HEK293 (cell line): Measurements from ENCODE around the gene CEP170B.

Experiments used
- CTCF ChIA-PET: fragments of 350-600 bp; formaldehyde crosslinking; extraction: SDS; loops from one replicate; lab custom pipeline; 2021; ENCODE audit warnings: antibody characterized with exemption; lab: Yijun Ruan, JAX
- POLR2A ChIA-PET: fragments of 300-600 bp; formaldehyde crosslinking; extraction: SDS; loops from one replicate; lab custom pipeline; 2020; ENCODE audit warnings: antibody characterized with exemption, inconsistent platforms; lab: Yijun Ruan, JAX
- H3K27ac ChIP-seq: fragments of 200-500 bp; sonication (Bioruptor generic); 2 replicates; pipeline ENCODE4 v1.5.1; 2014; ENCODE audit warnings: low read depth, low read length, control low read depth, inconsistent platforms; ENCODE audit errors: extremely low read depth
- H3K36me3 ChIP-seq, 2 experiments: fragments of 200-500 bp in 1 of 2; sonication (Bioruptor generic) in 1 of 2; 1 replicate in 1 of 2; 2 replicates in 1 of 2; pipeline ENCODE4 v1.5.1; 2014 to 2017; ENCODE audit warnings: inconsistent platforms in 2 of 2, low read length in 2 of 2; ENCODE audit not compliant: control insufficient read depth in 2 of 2, insufficient read depth in 1 of 2
- H3K4me1 ChIP-seq: fragments of 200-500 bp; sonication (Bioruptor generic); 2 replicates; pipeline ENCODE4 v1.5.1; 2014; ENCODE audit warnings: mild to moderate bottlenecking, low read length, inconsistent platforms; ENCODE audit not compliant: control insufficient read depth, insufficient read depth
- H3K4me3 ChIP-seq: 2 replicates; pipeline ENCODE4 v1.5.1; 2011; ENCODE audit warnings: low read depth, mild to moderate bottlenecking, control low read depth, low read length, moderate library complexity
- H3K9me3 ChIP-seq: fragments of 200-500 bp; sonication (Bioruptor generic); 2 replicates; pipeline ENCODE4 v1.5.1; 2014; ENCODE audit warnings: low read depth, low read length, inconsistent platforms; ENCODE audit not compliant: control insufficient read depth, insufficient read depth
- BCL11A ChIP-seq: fragments of 450-650 bp; formaldehyde crosslinking; IDR thresholded peaks from 2 replicates; pipeline ENCODE4 v1.5.1; 2016; ENCODE audit warnings: low read depth, missing biosample characterization, missing genetic modification characterization
- EGR2 ChIP-seq: fragments of 450-650 bp; formaldehyde crosslinking; IDR thresholded peaks from 2 replicates; pipeline ENCODE4 v1.5.1; 2016; ENCODE audit warnings: low read depth, missing biosample characterization, missing genetic modification characterization
- KLF1 ChIP-seq: fragments of 450-650 bp; formaldehyde crosslinking; IDR thresholded peaks from 2 replicates; pipeline ENCODE4 v1.5.1; 2016; ENCODE audit warnings: missing biosample characterization, missing genetic modification characterization
- KLF8 ChIP-seq: fragments of 450-650 bp; formaldehyde crosslinking; IDR thresholded peaks from 2 replicates; pipeline ENCODE4 v1.5.1; 2016; ENCODE audit warnings: missing biosample characterization, missing genetic modification characterization
- SP3 ChIP-seq: fragments of 450-650 bp; formaldehyde crosslinking; IDR thresholded peaks from 2 replicates; pipeline ENCODE4 v1.5.1; 2016; ENCODE audit warnings: missing biosample characterization, missing genetic modification characterization
- ZBTB17 ChIP-seq: fragments of 450-650 bp; formaldehyde crosslinking; IDR thresholded peaks from 2 replicates; pipeline ENCODE4 v1.5.1; 2016; ENCODE audit warnings: missing biosample characterization, missing genetic modification characterization
- ZIC2 ChIP-seq: fragments of 450-650 bp; formaldehyde crosslinking; IDR thresholded peaks from 2 replicates; pipeline ENCODE4 v1.5.1; 2016; ENCODE audit warnings: missing biosample characterization, missing genetic modification characterization
- ZNF138 ChIP-seq: fragments of 450-650 bp; formaldehyde crosslinking; IDR thresholded peaks from 2 replicates; pipeline ENCODE4 v1.5.1; 2016; ENCODE audit warnings: missing biosample characterization, missing genetic modification characterization, borderline replicate concordance
- ZNF146 ChIP-seq: fragments of 450-650 bp; formaldehyde crosslinking; IDR thresholded peaks from 2 replicates; pipeline ENCODE4 v1.5.1; 2016; ENCODE audit warnings: missing biosample characterization, missing genetic modification characterization
- ZNF175 ChIP-seq: fragments of 450-650 bp; formaldehyde crosslinking; IDR thresholded peaks from 2 replicates; pipeline ENCODE4 v1.5.1; 2016; ENCODE audit warnings: missing biosample characterization, missing genetic modification characterization
- ZNF19 ChIP-seq: fragments of 450-650 bp; formaldehyde crosslinking; IDR thresholded peaks from 2 replicates; pipeline ENCODE4; 2016; ENCODE audit warnings: missing biosample characterization, missing genetic modification characterization, low read depth
- ZNF223 ChIP-seq: fragments of 450-650 bp; formaldehyde crosslinking; IDR thresholded peaks from 2 replicates; pipeline ENCODE4 v1.5.1; 2016; ENCODE audit warnings: missing biosample characterization, missing genetic modification characterization
- ZNF239 ChIP-seq: fragments of 450-650 bp; formaldehyde crosslinking; IDR thresholded peaks from 2 replicates; pipeline ENCODE4 v1.5.1; 2016; ENCODE audit warnings: missing biosample characterization, missing genetic modification characterization
- ZNF24 ChIP-seq: fragments of 450-650 bp; formaldehyde crosslinking; IDR thresholded peaks from 2 replicates; pipeline ENCODE4 v1.5.1; 2016; ENCODE audit warnings: missing biosample characterization, missing genetic modification characterization
- ZNF274 ChIP-seq, 2 experiments: fragments of 200-500 bp in 1 of 2; fragments of 450-650 bp in 1 of 2; sonication (Bioruptor generic) in 1 of 2; formaldehyde crosslinking in 1 of 2; IDR thresholded peaks; 2 replicates each; pipeline versions ENCODE4 v1.5.1 to v1.6.1; 2014 to 2016; ENCODE audit warnings: borderline replicate concordance in 1 of 2, inconsistent platforms in 1 of 2, low read length in 1 of 2, missing biosample characterization in 1 of 2, missing genetic modification characterization in 1 of 2
- ZNF292 ChIP-seq: fragments of 450-650 bp; formaldehyde crosslinking; IDR thresholded peaks from 2 replicates; pipeline ENCODE4 v1.5.1; 2016; ENCODE audit warnings: low read depth, missing biosample characterization, missing genetic modification characterization, borderline replicate concordance
- ZNF366 ChIP-seq: fragments of 450-650 bp; formaldehyde crosslinking; conservative IDR thresholded peaks from 2 replicates; pipeline ENCODE4 v1.5.1; 2016; ENCODE audit warnings: missing biosample characterization, missing genetic modification characterization
- ZNF394 ChIP-seq: fragments of 450-650 bp; formaldehyde crosslinking; IDR thresholded peaks from 2 replicates; pipeline ENCODE4 v1.5.1; 2016; ENCODE audit warnings: missing biosample characterization, missing genetic modification characterization, mild to moderate bottlenecking, moderate library complexity, borderline replicate concordance
- ZNF426 ChIP-seq: fragments of 450-650 bp; formaldehyde crosslinking; IDR thresholded peaks from 2 replicates; pipeline ENCODE4 v1.5.1; 2017; ENCODE audit warnings: missing biosample characterization, missing genetic modification characterization, mild to moderate bottlenecking, inconsistent platforms, moderate library complexity
- ZNF544 ChIP-seq: fragments of 450-650 bp; formaldehyde crosslinking; IDR thresholded peaks from 2 replicates; pipeline ENCODE4 v1.5.0; 2017; ENCODE audit warnings: missing biosample characterization, missing genetic modification characterization
- ZNF560 ChIP-seq: fragments of 450-650 bp; formaldehyde crosslinking; IDR thresholded peaks from 2 replicates; pipeline ENCODE4 v1.5.1; 2017; ENCODE audit warnings: missing biosample characterization, missing genetic modification characterization, borderline replicate concordance
- ZNF571 ChIP-seq: fragments of 450-650 bp; formaldehyde crosslinking; IDR thresholded peaks from 2 replicates; pipeline ENCODE4 v1.5.0; 2017; ENCODE audit warnings: missing biosample characterization, missing genetic modification characterization
- ZNF629 ChIP-seq: fragments of 450-650 bp; formaldehyde crosslinking; IDR thresholded peaks from 2 replicates; pipeline ENCODE4 v1.5.1; 2017; ENCODE audit warnings: missing biosample characterization, missing genetic modification characterization
- ZNF837 ChIP-seq: fragments of 450-650 bp; formaldehyde crosslinking; IDR thresholded peaks from 2 replicates; pipeline ENCODE4 v1.5.1; 2016; ENCODE audit warnings: missing biosample characterization, missing genetic modification characterization
- ZNF843 ChIP-seq: fragments of 450-650 bp; formaldehyde crosslinking; IDR thresholded peaks from 2 replicates; pipeline ENCODE4 v1.5.1; 2016; ENCODE audit warnings: missing biosample characterization, missing genetic modification characterization
- ZSCAN30 ChIP-seq: fragments of 450-650 bp; IDR thresholded peaks from 2 replicates; pipeline ENCODE4 v1.5.1; 2018; ENCODE audit warnings: missing biosample characterization, mild to moderate bottlenecking, missing genetic modification characterization, moderate library complexity
- TF ChIP-seq, protein P1 (sequence below): fragments of 450-650 bp; formaldehyde crosslinking; IDR thresholded peaks from 2 replicates; pipeline ENCODE4 v1.5.1; 2016; ENCODE audit warnings: missing biosample characterization, missing genetic modification characterization
- TF ChIP-seq, protein P2 (sequence below): fragments of 450-650 bp; formaldehyde crosslinking; IDR thresholded peaks from 2 replicates; pipeline ENCODE4 v1.5.1; 2016; ENCODE audit warnings: missing biosample characterization, missing genetic modification characterization, borderline replicate concordance
- TF ChIP-seq, protein P3 (sequence below): fragments of 450-650 bp; formaldehyde crosslinking; conservative IDR thresholded peaks from 2 replicates; pipeline ENCODE4 v1.5.1; 2016; ENCODE audit warnings: low read depth, missing biosample characterization, missing genetic modification characterization

CEP170B gene

DNA sequence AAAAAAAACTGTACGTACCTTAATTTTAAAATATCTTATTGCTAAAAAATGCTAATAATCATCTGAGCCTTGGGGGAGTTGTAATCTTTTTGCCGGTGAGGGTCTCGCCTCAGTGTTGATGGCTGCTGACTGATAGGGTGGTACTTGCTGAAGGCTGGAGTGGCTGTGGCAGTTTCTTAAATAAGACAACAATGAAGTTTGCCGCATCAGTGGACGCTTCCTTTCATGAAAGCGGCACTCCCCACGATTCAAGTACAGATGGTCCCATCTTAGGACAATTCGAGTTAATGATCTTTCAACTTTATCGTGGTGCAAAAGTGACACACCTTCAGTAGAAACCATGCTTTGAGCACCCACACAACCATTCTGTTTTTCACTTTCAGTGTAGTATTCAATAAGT lies 52.0 kb downstream of the CEP170B start:
- no peak for TF ChIP-seq ZNF138 (tag by site-specific recombination)
- no peak for TF ChIP-seq ZNF239 (tag by site-specific recombination)
- TF ChIP-seq ZNF571 (tag by site-specific recombination): no peak
- no peak for TF ChIP-seq ZNF274 (IDR thresholded peaks at IDR 0.05; ENCODE audit: low read length)
- no peak for TF ChIP-seq ZNF274 (tag by site-specific recombination; IDR thresholded peaks at IDR 0.05; ENCODE audit: borderline replicate concordance)
- TF ChIP-seq ZNF292: no peak
- TF ChIP-seq SP3 (tag by site-specific recombination): no peak
- no peak for TF ChIP-seq ZNF843
- TF ChIP-seq ZNF426 (tag by site-specific recombination): no peak
- TF ChIP-seq, protein P1, sequence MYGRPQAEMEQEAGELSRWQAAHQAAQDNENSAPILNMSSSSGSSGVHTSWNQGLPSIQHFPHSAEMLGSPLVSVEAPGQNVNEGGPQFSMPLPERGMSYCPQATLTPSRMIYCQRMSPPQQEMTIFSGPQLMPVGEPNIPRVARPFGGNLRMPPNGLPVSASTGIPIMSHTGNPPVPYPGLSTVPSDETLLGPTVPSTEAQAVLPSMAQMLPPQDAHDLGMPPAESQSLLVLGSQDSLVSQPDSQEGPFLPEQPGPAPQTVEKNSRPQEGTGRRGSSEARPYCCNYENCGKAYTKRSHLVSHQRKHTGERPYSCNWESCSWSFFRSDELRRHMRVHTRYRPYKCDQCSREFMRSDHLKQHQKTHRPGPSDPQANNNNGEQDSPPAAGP: no peak
- no peak for TF ChIP-seq ZNF629 (tag by site-specific recombination)
- no peak for TF ChIP-seq EGR2 (tag by site-specific recombination)
- TF ChIP-seq ZNF19: no peak
- no peak for TF ChIP-seq KLF8 (tag by site-specific recombination)
- TF ChIP-seq, protein P2, sequence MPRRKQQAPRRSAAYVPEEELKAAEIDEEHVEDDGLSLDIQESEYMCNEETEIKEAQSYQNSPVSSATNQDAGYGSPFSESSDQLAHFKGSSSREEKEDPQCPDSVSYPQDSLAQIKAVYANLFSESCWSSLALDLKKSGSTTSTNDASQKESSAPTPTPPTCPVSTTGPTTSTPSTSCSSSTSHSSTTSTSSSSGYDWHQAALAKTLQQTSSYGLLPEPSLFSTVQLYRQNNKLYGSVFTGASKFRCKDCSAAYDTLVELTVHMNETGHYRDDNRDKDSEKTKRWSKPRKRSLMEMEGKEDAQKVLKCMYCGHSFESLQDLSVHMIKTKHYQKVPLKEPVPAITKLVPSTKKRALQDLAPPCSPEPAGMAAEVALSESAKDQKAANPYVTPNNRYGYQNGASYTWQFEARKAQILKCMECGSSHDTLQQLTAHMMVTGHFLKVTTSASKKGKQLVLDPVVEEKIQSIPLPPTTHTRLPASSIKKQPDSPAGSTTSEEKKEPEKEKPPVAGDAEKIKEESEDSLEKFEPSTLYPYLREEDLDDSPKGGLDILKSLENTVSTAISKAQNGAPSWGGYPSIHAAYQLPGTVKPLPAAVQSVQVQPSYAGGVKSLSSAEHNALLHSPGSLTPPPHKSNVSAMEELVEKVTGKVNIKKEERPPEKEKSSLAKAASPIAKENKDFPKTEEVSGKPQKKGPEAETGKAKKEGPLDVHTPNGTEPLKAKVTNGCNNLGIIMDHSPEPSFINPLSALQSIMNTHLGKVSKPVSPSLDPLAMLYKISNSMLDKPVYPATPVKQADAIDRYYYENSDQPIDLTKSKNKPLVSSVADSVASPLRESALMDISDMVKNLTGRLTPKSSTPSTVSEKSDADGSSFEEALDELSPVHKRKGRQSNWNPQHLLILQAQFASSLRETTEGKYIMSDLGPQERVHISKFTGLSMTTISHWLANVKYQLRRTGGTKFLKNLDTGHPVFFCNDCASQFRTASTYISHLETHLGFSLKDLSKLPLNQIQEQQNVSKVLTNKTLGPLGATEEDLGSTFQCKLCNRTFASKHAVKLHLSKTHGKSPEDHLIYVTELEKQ (tag by site-specific recombination): no peak
- TF ChIP-seq ZNF837 (tag by site-specific recombination): no peak
- CTCF ChIA-PET: no interaction called here
- H3K27ac ChIP-seq: no peak overlapping the region
- POLR2A ChIA-PET: no interaction called here
- H3K9me3 ChIP-seq: no peaks in the 10 kb centered on the region
- no peaks in the 10 kb centered on the region for H3K36me3 ChIP-seq
- no peaks in the 10 kb centered on the region for H3K4me1 ChIP-seq
- no peak overlapping the region for H3K4me3 ChIP-seq

DNA sequence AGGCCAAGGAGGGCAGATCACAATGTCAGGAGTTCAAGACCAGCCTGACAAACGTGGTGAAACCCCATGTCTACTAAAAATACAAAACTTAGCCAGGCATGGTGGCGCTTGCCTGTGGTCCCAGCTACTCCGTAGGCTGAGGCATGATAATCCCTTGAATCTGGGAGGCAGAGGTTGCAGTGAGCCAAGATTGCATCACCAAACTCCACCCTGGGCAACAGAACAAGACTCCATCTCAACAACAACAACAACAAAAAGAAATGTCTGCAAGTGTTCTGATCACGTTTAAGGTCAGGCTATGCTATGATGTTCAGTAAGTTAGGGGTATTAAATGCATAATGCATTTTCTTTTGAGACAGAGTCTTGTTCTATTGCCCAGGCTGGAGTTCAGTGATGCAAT lies 52.9 kb downstream of the CEP170B start:
- Histone ChIP-seq H3K9me3 (no peaks in the 10 kb centered on the region), H3K4me3 (no peak overlapping the region), H3K27ac (no peak overlapping the region), H3K4me1 (no peaks in the 10 kb centered on the region), H3K36me3 (no peaks in the 10 kb centered on the region)
- CTCF ChIA-PET: interaction anchor here (1.5 kb wide), 1 partner anchor 21 kb away, joined by 4 read pairs; no protein-coding TSS in a partner anchor
- POLR2A ChIA-PET: interaction anchor here (0.6 kb wide), 1 partner anchor 67 kb away, joined by 6 read pairs; no protein-coding TSS in a partner anchor
- TF ChIP-seq ZNF560 (tag by site-specific recombination): no peak
- TF ChIP-seq BCL11A (tag by site-specific recombination): no peak
- no peak for TF ChIP-seq ZBTB17 (tag by site-specific recombination)
- TF ChIP-seq ZSCAN30 (tag by site-specific recombination): no peak
- no peak for TF ChIP-seq ZNF366 (tag by site-specific recombination)
- TF ChIP-seq, protein P3, sequence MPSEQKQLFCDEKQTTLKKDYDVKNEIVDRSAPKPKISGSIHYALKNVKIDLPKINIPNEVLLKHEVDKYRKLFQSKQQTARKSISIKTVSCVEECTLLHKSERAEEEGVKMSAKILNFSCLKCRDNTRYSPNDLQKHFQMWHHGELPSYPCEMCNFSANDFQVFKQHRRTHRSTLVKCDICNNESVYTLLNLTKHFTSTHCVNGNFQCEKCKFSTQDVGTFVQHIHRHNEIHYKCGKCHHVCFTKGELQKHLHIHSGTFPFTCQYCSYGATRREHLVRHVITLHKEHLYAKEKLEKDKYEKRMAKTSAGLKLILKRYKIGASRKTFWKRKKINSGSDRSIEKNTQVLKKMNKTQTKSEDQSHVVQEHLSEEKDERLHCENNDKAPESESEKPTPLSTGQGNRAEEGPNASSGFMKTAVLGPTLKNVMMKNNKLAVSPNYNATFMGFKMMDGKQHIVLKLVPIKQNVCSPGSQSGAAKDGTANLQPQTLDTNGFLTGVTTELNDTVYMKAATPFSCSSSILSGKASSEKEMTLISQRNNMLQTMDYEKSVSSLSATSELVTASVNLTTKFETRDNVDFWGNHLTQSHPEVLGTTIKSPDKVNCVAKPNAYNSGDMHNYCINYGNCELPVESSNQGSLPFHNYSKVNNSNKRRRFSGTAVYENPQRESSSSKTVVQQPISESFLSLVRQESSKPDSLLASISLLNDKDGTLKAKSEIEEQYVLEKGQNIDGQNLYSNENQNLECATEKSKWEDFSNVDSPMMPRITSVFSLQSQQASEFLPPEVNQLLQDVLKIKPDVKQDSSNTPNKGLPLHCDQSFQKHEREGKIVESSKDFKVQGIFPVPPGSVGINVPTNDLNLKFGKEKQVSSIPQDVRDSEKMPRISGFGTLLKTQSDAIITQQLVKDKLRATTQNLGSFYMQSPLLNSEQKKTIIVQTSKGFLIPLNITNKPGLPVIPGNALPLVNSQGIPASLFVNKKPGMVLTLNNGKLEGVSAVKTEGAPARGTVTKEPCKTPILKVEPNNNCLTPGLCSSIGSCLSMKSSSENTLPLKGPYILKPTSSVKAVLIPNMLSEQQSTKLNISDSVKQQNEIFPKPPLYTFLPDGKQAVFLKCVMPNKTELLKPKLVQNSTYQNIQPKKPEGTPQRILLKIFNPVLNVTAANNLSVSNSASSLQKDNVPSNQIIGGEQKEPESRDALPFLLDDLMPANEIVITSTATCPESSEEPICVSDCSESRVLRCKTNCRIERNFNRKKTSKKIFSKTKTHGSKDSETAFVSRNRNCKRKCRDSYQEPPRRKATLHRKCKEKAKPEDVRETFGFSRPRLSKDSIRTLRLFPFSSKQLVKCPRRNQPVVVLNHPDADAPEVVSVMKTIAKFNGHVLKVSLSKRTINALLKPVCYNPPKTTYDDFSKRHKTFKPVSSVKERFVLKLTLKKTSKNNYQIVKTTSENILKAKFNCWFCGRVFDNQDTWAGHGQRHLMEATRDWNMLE (tag by site-specific recombination): no peak
- TF ChIP-seq ZNF544 (tag by site-specific recombination): no peak
- TF ChIP-seq ZNF223 (tag by site-specific recombination): no peak
- no peak for TF ChIP-seq ZNF146
- no peak for TF ChIP-seq ZNF837 (tag by site-specific recombination)
- no peak for TF ChIP-seq ZIC2
- TF ChIP-seq KLF1 (tag by site-specific recombination): no peak
- no peak for TF ChIP-seq ZNF175
- no peak for TF ChIP-seq ZNF394 (tag by site-specific recombination)
- TF ChIP-seq ZNF24 (tag by site-specific recombination): no peak
